Subcutaneous abdominal adipose tissue (tissue), 5 donors: Measurements from ENCODE around the gene DPP3.

Source experiments
- H3K27ac ChIP-seq: one replicate; pipeline ENCODE4 v1.7.0; 2013; ENCODE audit warnings: low read depth, mild to moderate bottlenecking, inconsistent platforms, low read length, moderate library complexity
- H3K27me3 ChIP-seq, 5 donors: one replicate each; pipeline ENCODE4 v1.7.0; 2013; ENCODE audit warnings: low read length in 5 of 5, inconsistent platforms in 1 of 5; ENCODE audit not compliant: control insufficient read depth in 5 of 5, insufficient read depth in 4 of 5
- H3K36me3 ChIP-seq, 5 donors: one replicate each; pipeline ENCODE4 v1.7.0; 2013; ENCODE audit warnings: low read length in 5 of 5; ENCODE audit not compliant: control insufficient read depth in 5 of 5, insufficient read depth in 5 of 5
- H3K4me1 ChIP-seq, 5 donors: one replicate each; pipeline ENCODE4 v1.7.0; 2013; ENCODE audit warnings: low read length in 5 of 5, mild to moderate bottlenecking in 3 of 5, moderate library complexity in 1 of 5; ENCODE audit not compliant: control insufficient read depth in 5 of 5, insufficient read depth in 5 of 5
- H3K4me3 ChIP-seq, 5 donors: one replicate each; pipeline ENCODE4 v1.7.0; 2013; ENCODE audit warnings: low read length in 5 of 5, low read depth in 1 of 5
- H3K9ac ChIP-seq, 5 donors: one replicate each; pipeline ENCODE4 v1.7.0; 2013; ENCODE audit warnings: low read length in 5 of 5, mild to moderate bottlenecking in 4 of 5, moderate library complexity in 3 of 5
- H3K9me3 ChIP-seq, 5 donors: one replicate each; pipeline ENCODE4 v1.7.0; 2013; ENCODE audit warnings: low read length in 5 of 5; ENCODE audit not compliant: control insufficient read depth in 5 of 5
- donor health status: healthy.
- donor health status: healthy.
- donor health status: healthy.
- donor health status: healthy.
- donor health status: healthy.

Gene DPP3

DNA sequence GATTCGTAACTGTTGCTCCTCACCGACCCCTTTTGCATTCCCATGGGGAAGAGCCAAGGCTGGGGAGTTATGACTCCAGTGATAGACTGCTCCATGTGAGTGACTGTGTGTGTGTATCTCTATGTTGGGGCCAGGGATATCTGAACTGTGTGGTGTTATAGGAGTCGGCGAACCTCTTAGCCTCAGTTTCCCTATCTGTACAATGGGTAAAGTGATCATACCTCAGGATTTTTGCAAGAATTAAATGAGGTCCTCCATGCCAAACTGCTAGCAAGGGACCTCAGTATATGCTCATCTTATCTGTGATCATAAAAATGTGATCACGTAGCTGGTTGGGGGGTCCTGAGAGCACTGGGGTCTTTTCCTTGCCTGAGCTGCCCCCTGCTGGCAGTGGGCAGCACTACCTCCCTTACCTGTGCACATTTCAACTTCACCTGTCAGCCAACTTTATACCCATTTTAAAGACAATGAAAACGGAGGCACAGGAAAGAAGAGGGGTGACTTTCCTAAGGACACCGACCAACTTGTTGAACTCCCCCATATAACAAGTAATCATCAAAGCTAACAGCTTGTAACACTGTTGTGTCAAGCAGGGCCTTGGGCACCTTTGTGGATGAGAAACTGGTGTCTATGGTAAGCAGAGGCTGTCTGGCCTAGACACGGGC is 1.4 kb upstream of the DPP3 start:
- H3K9ac ChIP-seq: peak overlapping the region; percentile 89 to 97 (median 92)
- H3K4me3 ChIP-seq: peak overlapping the region; percentile 72 to 87 (median 83)
- H3K27me3 ChIP-seq: no peaks in the 10 kb centered on the region
- H3K36me3 ChIP-seq: peaks cover 2 to 36% (median 18%) of the 10 kb centered on the region in 5 donors
- peak overlapping the region; percentile 91 for H3K27ac ChIP-seq
- H3K4me1 ChIP-seq: peaks cover 2 to 26% (median 19%) of the 10 kb centered on the region in 5 donors
- no peaks in the 10 kb centered on the region for H3K9me3 ChIP-seq

DNA sequence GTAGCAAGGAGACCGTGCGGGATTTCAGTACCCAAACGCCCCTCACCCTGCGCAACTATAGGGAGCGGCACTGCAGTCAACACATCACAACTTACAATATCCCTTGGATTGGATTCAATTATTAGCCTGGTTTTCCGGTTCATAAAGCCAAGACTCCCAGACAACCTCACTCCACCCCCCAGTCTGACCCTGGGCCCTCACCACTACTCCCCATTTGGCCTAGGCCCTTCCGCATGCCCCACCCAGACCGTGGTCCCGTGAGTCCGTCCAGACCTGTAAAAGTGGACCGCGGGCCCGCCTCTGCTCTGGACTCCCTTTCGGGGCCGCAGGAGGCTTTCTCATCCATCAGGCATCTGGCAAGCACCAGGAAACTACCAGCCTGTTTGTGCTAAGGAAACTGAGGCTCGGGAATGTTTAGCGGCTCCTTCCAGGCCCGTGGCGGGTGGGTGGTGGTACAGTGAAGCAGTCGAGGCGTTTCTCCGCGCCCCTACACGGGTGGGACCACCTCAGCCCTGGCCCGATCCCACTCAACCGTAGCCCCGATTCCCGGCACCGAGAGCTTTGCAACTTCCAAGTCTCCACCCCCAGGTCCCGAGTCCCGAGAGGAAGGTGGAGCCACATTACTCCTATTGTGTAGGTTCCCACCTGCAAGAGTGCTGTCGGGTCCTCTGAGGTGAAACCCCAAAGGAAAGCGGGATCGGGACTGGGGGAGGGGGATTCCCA is 679 bp upstream of the DPP3 start:
- peak overlapping the region; percentile 89 to 97 (median 92) for H3K9ac ChIP-seq
- H3K27ac ChIP-seq: peak overlapping the region; percentile 91
- peaks cover 2 to 26% (median 19%) of the 10 kb centered on the region in 5 donors for H3K4me1 ChIP-seq
- no peaks in the 10 kb centered on the region for H3K9me3 ChIP-seq
- peak overlapping the region; percentile 72 to 87 (median 83) for H3K4me3 ChIP-seq
- peaks cover 2 to 33% (median 15%) of the 10 kb centered on the region in 5 donors for H3K36me3 ChIP-seq
- H3K27me3 ChIP-seq: no peaks in the 10 kb centered on the region

DNA sequence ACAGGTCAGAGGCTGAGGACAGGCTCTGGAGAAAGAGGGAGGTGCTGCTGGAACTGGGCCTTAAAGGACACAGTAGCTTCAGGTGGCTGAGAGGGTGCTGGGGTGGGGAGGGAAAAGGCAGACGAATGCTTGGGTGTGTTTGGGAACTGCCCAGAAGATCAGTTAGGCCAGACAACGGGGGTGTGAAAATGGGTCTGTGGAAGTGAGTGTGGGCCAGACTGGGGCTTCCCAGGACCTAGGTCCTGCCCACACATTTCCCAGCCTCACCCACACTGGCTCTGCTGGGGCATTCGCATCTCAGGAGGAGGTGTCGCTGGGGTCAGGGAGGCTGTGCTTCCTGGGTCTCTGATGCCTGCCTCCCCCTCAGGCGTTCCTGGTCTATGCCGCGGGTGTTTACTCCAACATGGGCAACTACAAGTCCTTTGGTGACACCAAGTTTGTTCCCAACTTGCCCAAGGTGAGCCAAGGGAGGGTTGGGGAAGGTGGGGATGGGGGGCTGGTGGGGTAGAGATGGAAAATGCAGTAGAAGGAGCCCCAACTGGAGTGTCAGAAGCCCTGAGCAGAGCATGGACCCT is 4.7 kb downstream of the DPP3 start:
- Histone ChIP-seq H3K4me3 (no peak overlapping the region), H3K4me1 (peaks cover 0 to 11% (median 7%) of the 10 kb centered on the region in 5 donors), H3K27me3 (no peaks in the 10 kb centered on the region), H3K9me3 (no peaks in the 10 kb centered on the region), H3K27ac (no peak overlapping the region), H3K36me3 (peaks cover 2 to 66% (median 42%) of the 10 kb centered on the region in 5 donors), H3K9ac (no peak overlapping the region)

DNA sequence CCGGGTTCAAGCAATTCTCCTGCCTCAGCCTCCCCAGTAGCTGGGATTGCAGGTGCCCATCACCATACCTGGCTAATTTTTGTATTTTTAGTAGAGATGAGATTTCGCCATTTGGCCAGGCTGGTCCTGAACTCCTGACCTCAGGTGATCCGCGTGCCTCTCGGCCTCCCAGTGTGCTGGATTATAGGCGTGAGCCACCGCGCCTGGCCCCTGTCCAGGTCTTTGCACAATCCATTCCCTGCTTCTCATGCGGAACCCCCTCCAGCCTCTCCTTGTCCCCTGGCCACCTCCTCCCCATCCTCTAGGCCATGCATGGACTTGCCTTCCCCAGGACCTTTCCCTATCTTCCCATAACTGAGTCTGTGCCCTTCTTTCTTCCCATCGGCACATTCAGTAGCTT is 8.7 kb downstream of the DPP3 start:
- Histone ChIP-seq H3K9me3 (no peaks in the 10 kb centered on the region), H3K9ac (no peak overlapping the region), H3K27ac (no peak overlapping the region), H3K27me3 (no peaks in the 10 kb centered on the region), H3K4me1 (no peaks in the 10 kb centered on the region), H3K4me3 (no peak overlapping the region), H3K36me3 (peaks cover 0 to 95% (median 63%) of the 10 kb centered on the region in 5 donors)

DNA sequence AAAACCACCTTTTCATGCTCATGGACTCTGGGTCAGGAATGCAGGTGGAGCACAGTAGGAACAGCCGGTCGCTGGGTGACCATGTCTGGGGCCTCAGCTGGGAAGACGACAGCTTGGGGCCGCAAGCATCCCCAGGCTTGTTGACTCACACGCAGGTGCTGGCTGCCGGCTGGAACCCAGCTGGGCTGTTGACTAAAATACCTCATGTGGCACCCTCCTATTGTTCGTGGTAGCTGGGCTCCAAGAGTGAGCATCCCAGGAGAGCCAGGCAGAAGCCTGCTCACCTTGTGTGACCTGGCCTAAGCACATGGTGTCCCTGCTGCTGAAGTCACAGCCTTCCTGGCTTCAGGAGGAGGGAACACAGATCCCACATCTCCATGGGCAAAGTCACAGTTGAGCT is 9.4 kb downstream of the DPP3 start:
- H3K4me3 ChIP-seq: no peak overlapping the region
- peaks cover 0 to 96% (median 62%) of the 10 kb centered on the region in 5 donors for H3K36me3 ChIP-seq
- H3K27me3 ChIP-seq: no peaks in the 10 kb centered on the region
- H3K4me1 ChIP-seq: no peaks in the 10 kb centered on the region
- H3K9ac ChIP-seq: no peak overlapping the region
- no peak overlapping the region for H3K27ac ChIP-seq
- no peaks in the 10 kb centered on the region for H3K9me3 ChIP-seq

DNA sequence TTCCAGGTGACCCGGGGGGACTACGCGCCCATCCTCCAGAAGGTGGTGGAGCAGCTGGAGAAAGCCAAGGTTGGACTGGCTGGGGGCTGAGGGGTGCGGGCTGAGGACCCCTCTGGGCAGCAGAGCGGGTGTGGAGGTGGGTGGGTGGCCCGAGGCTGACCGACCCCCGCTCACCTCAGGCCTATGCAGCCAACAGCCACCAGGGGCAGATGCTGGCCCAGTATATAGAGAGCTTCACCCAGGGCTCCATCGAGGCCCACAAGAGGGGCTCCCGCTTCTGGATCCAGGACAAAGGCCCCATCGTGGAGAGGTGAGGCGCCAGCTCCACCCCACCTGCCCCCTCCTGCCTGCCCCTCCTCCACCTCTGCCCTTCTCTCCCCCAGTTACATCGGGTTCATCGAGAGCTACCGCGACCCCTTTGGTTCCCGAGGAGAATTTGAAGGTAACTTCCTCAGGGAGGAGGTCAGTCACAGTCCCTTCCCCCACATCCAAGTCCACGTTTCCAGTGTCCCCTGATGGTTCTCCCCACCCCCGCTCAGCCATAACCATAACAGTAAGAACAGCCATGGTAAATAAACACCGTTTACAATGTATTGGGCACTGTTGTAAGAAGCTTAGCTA is 11.2 kb downstream of the DPP3 start:
- Histone ChIP-seq H3K9me3 (no peaks in the 10 kb centered on the region), H3K27me3 (no peaks in the 10 kb centered on the region), H3K4me3 (no peak overlapping the region), H3K27ac (no peak overlapping the region), H3K9ac (no peak overlapping the region), H3K4me1 (no peaks in the 10 kb centered on the region), H3K36me3 (peaks cover 0 to 93% (median 63%) of the 10 kb centered on the region in 5 donors)

DNA sequence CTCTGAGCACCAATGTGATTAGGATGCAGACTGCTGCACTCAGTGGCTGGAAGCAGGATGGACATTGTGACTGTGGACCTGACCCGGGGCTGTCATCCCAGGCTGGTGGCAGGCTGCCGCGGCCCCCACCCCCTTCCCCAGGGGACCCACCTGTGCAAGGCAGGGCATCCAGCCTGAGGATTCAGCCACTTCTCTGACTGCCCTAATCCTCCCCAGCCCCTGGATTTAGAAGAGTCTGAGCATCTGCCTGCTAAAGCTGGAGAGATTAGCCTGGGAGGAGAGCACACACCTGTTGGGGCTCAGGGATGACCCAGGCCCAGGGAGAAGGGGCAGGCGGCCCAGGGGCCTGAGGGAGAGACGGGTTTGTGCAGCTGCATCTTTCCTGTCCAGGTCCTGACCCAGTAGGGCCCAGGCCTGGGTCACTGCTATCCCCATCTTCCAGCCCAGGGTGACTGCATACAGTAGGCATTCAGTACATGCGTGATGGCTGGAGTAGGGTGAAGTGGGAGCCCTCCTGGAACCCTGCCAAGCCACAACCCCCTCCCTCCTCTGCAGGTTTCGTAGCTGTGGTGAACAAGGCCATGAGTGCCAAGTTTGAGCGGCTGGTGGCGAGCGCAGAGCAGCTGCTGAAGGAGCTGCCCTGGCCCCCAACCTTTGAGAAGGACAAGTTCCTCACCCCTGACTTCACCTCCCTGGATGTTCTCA is 12.1 kb downstream of the DPP3 start:
- H3K4me1 ChIP-seq: no peaks in the 10 kb centered on the region
- H3K36me3 ChIP-seq: peaks cover 0 to 92% (median 63%) of the 10 kb centered on the region in 5 donors
- no peaks in the 10 kb centered on the region for H3K27me3 ChIP-seq
- no peaks in the 10 kb centered on the region for H3K9me3 ChIP-seq
- no peak overlapping the region for H3K27ac ChIP-seq
- H3K4me3 ChIP-seq: no peak overlapping the region
- no peak overlapping the region for H3K9ac ChIP-seq

DNA sequence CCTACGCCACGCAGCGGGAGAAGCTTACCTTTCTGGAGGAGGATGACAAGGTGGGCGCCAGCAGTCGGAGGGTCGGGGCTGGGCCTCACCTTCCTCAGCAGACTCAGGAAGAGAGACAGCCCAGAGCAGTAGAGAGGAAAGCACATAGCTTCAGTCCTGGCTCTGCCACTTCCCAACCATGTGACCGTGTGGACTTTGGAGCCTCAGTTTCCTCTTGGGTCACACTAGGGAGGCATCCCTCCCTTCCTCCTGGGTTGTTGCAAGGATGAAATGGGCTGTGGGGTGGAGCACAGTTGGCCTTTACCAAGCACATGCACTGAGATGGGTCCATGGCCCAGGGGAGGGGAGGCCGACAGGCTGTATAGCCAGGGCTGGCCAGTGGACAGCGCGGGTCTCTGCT is 12.9 kb downstream of the DPP3 start:
- H3K4me1 ChIP-seq: no peaks in the 10 kb centered on the region
- no peak overlapping the region for H3K27ac ChIP-seq
- H3K9me3 ChIP-seq: no peaks in the 10 kb centered on the region
- H3K4me3 ChIP-seq: no peak overlapping the region
- peaks cover 0 to 88% (median 57%) of the 10 kb centered on the region in 5 donors for H3K36me3 ChIP-seq
- H3K9ac ChIP-seq: no peak overlapping the region
- H3K27me3 ChIP-seq: no peaks in the 10 kb centered on the region

DNA sequence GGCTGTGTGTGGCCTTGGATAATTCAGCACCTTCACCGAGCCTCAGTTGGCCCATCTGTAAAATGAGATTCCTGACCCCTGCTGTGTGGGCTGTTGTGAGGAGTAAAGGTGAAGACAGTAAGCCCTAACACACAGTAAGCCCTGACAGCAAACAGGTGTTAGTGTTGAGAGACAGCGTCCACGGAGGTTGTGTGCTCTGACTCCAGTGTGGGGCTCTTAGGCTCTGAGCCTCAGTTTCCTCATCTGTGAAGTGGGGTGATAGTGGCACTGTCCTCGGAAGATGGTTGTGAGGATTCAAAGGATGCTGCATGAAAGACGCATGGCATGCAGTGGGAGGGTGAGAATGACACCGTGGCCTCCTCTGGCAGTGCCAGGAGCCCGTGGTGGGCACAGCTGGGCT is 14.2 kb downstream of the DPP3 start:
- Histone ChIP-seq H3K4me3 (no peak overlapping the region), H3K27ac (no peak overlapping the region), H3K9ac (no peak overlapping the region), H3K4me1 (no peaks in the 10 kb centered on the region), H3K27me3 (no peaks in the 10 kb centered on the region), H3K36me3 (peaks cover 0 to 86% (median 51%) of the 10 kb centered on the region in 5 donors), H3K9me3 (no peaks in the 10 kb centered on the region)
